ENCODE data around the gene FLYWCH1. TPM values are rescaled to one million over a fixed set of nuclear protein-coding genes. Genes with fewer than 3 reads are reported as not detected.
A peak's percentile ranks its signal among the peaks of the same experiment; 100 is the strongest.

The FLYWCH1 gene
- total RNA-seq, 4 donors from 2014 or later, result 33.8 to 61.6 (median 46.8) TPM

DNA sequence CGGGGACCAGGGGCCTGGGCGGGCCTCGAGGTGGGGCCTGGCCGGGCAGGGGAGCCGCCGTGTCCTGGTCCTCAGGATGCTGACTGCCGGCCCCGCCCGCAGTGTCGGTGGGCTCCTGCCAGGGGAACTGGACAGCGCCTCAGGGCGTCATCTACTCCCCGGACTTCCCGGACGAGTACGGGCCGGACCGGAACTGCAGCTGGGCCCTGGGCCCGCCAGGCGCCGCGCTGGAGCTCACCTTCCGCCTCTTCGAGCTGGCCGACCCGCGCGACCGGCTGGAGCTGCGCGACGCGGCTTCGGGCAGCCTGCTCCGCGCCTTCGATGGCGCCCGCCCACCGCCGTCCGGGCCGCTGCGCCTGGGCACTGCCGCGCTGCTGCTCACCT, 55.1 kb downstream of the FLYWCH1 start:
- no peak for DNase-seq (ENCODE audit: extremely low spot score)
- TF ChIP-seq, protein P1, sequence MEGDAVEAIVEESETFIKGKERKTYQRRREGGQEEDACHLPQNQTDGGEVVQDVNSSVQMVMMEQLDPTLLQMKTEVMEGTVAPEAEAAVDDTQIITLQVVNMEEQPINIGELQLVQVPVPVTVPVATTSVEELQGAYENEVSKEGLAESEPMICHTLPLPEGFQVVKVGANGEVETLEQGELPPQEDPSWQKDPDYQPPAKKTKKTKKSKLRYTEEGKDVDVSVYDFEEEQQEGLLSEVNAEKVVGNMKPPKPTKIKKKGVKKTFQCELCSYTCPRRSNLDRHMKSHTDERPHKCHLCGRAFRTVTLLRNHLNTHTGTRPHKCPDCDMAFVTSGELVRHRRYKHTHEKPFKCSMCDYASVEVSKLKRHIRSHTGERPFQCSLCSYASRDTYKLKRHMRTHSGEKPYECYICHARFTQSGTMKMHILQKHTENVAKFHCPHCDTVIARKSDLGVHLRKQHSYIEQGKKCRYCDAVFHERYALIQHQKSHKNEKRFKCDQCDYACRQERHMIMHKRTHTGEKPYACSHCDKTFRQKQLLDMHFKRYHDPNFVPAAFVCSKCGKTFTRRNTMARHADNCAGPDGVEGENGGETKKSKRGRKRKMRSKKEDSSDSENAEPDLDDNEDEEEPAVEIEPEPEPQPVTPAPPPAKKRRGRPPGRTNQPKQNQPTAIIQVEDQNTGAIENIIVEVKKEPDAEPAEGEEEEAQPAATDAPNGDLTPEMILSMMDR (IDR thresholded peaks at IDR 0.05), result peak in 1 of 3 experiments; percentile 18
- TF ChIP-seq POLR2A (IDR thresholded peaks at IDR 0.05; ENCODE audit: low read depth), result no peak
- H3K4me3 ChIP-seq, result peak overlapping the region; percentile 22 to 49 (median 30)
- WGBS, result 16% methylated on average over 30 of the region's 46 CpGs
- no peaks in the 10 kb centered on the region for H3K36me3 ChIP-seq
- intact Hi-C loops (cut with DNase I), result no loop called here
- no peak overlapping the region for H3K27ac ChIP-seq (replicated peaks in 1 of 4)
- H3K27me3 ChIP-seq, result peaks cover 30 to 71% (median 65%) of the 10 kb centered on the region in 4 donors
- H3K9me3 ChIP-seq, result no peaks in the 10 kb centered on the region
- H3K4me1 ChIP-seq, result peaks cover 55 to 81% (median 75%) of the 10 kb centered on the region in 4 donors

DNA sequence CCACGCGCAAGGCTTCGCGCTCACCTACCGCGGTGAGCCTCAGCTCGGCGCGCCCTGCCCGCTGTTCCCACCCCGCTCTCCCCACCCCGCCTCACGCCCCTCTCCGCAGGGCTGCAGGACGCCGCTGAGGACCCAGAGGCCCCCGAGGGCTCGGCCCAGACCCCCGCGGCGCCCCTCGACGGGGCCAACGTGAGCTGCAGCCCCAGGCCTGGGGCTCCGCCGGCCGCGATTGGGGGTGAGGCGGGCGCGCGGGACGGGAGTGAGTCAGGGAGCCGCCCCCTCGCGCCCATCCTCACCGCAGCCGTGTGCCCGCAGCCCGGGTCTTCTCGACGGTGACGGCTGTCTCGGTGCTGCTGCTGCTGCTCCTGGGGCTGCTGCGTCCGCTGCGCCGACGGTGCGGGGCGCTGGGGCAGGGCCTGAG, 55.5 kb downstream of the FLYWCH1 start:
- Histone ChIP-seq H3K27me3 (peaks cover 26 to 67% (median 61%) of the 10 kb centered on the region in 4 donors), H3K4me1 (peaks cover 55 to 78% (median 75%) of the 10 kb centered on the region in 4 donors), H3K36me3 (no peaks in the 10 kb centered on the region), H3K27ac (replicated peaks in 1 of 4) (no peak overlapping the region), H3K4me3 (peak overlapping the region; percentile 22 to 49 (median 30)), H3K9me3 (no peaks in the 10 kb centered on the region)
- TF ChIP-seq POLR2AphosphoS5 (IDR thresholded peaks at IDR 0.05) (no peak), EP300 (IDR thresholded peaks at IDR 0.05) (no peak), POLR2A (IDR thresholded peaks at IDR 0.05; ENCODE audit: low read depth) (no peak)
- TF ChIP-seq, protein P1 (IDR thresholded peaks at IDR 0.05), result no peak
- DNase-seq (ENCODE audit: extremely low spot score), result no peak
- WGBS, result no CpG with 5 or more reads among the region's 51 CpGs
- intact Hi-C loops (cut with DNase I), result no loop called here

DNA sequence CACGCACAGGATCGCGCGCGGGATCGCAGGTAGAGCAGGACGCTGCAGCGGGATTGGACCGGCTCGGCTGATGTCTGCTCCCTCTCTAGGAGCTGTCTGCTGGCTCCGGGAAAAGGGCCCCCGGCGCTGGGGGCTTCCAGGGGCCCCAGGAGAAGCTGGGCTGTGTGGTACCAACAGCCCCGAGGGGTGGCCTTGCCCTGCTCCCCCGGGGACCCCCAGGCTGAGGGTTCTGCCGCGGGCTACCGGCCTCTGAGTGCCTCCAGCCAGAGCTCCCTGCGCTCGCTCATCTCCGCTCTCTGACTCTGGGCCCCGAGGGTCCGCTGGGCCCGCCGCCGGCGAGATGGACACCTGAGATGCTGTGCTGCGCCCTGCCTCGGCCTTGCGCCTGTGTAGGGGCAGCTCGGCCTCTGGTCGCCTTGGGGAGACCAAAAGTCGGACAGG, 56.0 kb downstream of the FLYWCH1 start:
- TF ChIP-seq POLR2A (IDR thresholded peaks at IDR 0.05; ENCODE audit: low read depth), result no peak
- TF ChIP-seq POLR2AphosphoS5 (IDR thresholded peaks at IDR 0.05), result no peak
- TF ChIP-seq, protein P1 (IDR thresholded peaks at IDR 0.05), result no peak
- no peak for TF ChIP-seq EP300 (IDR thresholded peaks at IDR 0.05)
- peaks cover 24 to 62% (median 55%) of the 10 kb centered on the region in 4 donors for H3K27me3 ChIP-seq
- H3K4me1 ChIP-seq, result peaks cover 55 to 75% (median 70%) of the 10 kb centered on the region in 4 donors
- H3K4me3 ChIP-seq, result no peak overlapping the region
- no peaks in the 10 kb centered on the region for H3K36me3 ChIP-seq
- intact Hi-C loops (cut with DNase I), result no loop called here
- H3K27ac ChIP-seq (replicated peaks in 1 of 4), result no peak overlapping the region
- 58% methylated on average over 8 of the region's 33 CpGs for WGBS
- no peak for DNase-seq (ENCODE audit: extremely low spot score)
- H3K9me3 ChIP-seq, result no peaks in the 10 kb centered on the region

DNA sequence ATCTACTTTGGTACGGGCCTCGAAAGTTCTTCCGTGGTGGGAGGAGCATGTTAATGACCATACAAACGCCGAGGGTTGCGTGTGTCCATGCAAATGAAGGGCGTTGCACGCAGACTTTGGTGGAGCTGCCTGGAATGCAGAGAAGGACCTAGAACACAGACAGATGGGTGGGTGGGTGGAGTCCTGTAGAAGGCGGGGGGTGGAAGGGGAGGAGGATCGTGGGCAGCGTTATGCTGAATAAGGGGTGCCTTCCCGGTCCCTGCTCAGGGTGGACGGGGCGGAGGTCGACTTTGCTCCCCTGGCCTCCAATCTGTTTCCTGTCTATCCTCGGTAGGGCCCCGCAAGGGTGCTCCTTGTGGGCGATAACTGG, 56.6 kb downstream of the FLYWCH1 start:
- intact Hi-C loops (cut with DNase I), result no loop called here

More for the DNA sequence above, 56.6 kb downstream of the FLYWCH1 start:
- Histone ChIP-seq H3K9me3 (no peaks in the 10 kb centered on the region), H3K27ac (replicated peaks in 1 of 4) (no peak overlapping the region), H3K4me1 (peaks cover 49 to 69% (median 64%) of the 10 kb centered on the region in 4 donors), H3K4me3 (peak overlapping the region; percentile 72 to 85 (median 78)), H3K36me3 (no peaks in the 10 kb centered on the region), H3K27me3 (peaks cover 20 to 55% (median 49%) of the 10 kb centered on the region in 4 donors)
- no peak for TF ChIP-seq POLR2A (IDR thresholded peaks at IDR 0.05; ENCODE audit: low read depth)
- TF ChIP-seq, protein P1 (IDR thresholded peaks at IDR 0.05), result no peak
- no peak for TF ChIP-seq POLR2AphosphoS5 (IDR thresholded peaks at IDR 0.05)
- no peak for TF ChIP-seq EP300 (IDR thresholded peaks at IDR 0.05)
- DNase-seq (ENCODE audit: extremely low spot score), result no peak
- WGBS, result 37% methylated on average over 17 of the region's 18 CpGs
